ENCODE results near the gene NACC2. TPM values are rescaled to one million over a fixed set of nuclear protein-coding genes. Genes with fewer than 3 reads are reported as not detected.

The NACC2 gene
- total and polyA plus RNA-seq, 2 donors from 2014 or later = 7.1 to 30.9 TPM

GRCh38 chr9:136107953-136108647, 13.0 kb upstream of the NACC2 start:
- Histone ChIP-seq H3K27ac (ENCODE audit: low read depth in 2 of 2, low read length in 2 of 2) (no peak overlapping the region), H3K4me3 (ENCODE audit: low read length in 3 of 3) (no peak overlapping the region), H3K27me3 (ENCODE audit: control insufficient read depth, insufficient read depth, low read length) (no peaks in the 10 kb centered on the region), H3K9ac (ENCODE audit: low read length in 3 of 3) (no peak overlapping the region), H3K9me3 (ENCODE audit: control insufficient read depth in 2 of 3, insufficient read depth in 1 of 3, low read length in 3 of 3) (no peaks in the 10 kb centered on the region), H3K36me3 (ENCODE audit: control insufficient read depth in 2 of 3, insufficient read depth in 3 of 3, low read length in 3 of 3) (no peaks in the 10 kb centered on the region), H3K4me1 (ENCODE audit: control insufficient read depth in 2 of 3, insufficient read depth in 2 of 3, low read depth in 1 of 3, low read length in 3 of 3) (peaks cover 0 to 19% (median 0%) of the 10 kb centered on the region in 3 donors)
- DNase-seq (no peak), FAIRE-seq (no peak)
- no peak for TF ChIP-seq CTCF (IDR thresholded peaks at IDR 0.05; ENCODE audit: borderline replicate concordance, extremely low read depth, insufficient read depth)
- intact Hi-C loops (cut with DNase I) = no loop called here

- DNase-seq (no peak), FAIRE-seq (no peak)
- no peaks in the 10 kb centered on the region for H3K36me3 ChIP-seq (ENCODE audit: control insufficient read depth in 2 of 3, insufficient read depth in 3 of 3, low read length in 3 of 3)
- H3K4me3 ChIP-seq (ENCODE audit: low read length in 3 of 3) = no peak overlapping the region
- intact Hi-C loops (cut with DNase I) = no loop called here
- no peak overlapping the region for H3K9ac ChIP-seq (ENCODE audit: low read length in 3 of 3)
- H3K27ac ChIP-seq (ENCODE audit: low read depth in 2 of 2, low read length in 2 of 2) = no peak overlapping the region
- H3K27me3 ChIP-seq (ENCODE audit: control insufficient read depth, insufficient read depth, low read length) = no peaks in the 10 kb centered on the region
- H3K9me3 ChIP-seq (ENCODE audit: control insufficient read depth in 2 of 3, insufficient read depth in 1 of 3, low read length in 3 of 3) = no peaks in the 10 kb centered on the region
- TF ChIP-seq CTCF (IDR thresholded peaks at IDR 0.05; ENCODE audit: borderline replicate concordance, extremely low read depth, insufficient read depth) = no peak
- peaks cover 0 to 19% (median 0%) of the 10 kb centered on the region in 3 donors for H3K4me1 ChIP-seq (ENCODE audit: control insufficient read depth in 2 of 3, insufficient read depth in 2 of 3, low read depth in 1 of 3, low read length in 3 of 3)
Measured at GRCh38 chr9:136107155-136107952, 12.3 kb upstream of the NACC2 start.

GRCh38 chr9:136105398-136106135, 10.5 kb upstream of the NACC2 start:
- no peak overlapping the region for H3K9ac ChIP-seq (ENCODE audit: low read length in 3 of 3)
- no peaks in the 10 kb centered on the region for H3K27me3 ChIP-seq (ENCODE audit: control insufficient read depth, insufficient read depth, low read length)
- H3K36me3 ChIP-seq (ENCODE audit: control insufficient read depth in 2 of 3, insufficient read depth in 3 of 3, low read length in 3 of 3) = no peaks in the 10 kb centered on the region
- DNase-seq = peak in 2 of 5 donors; percentile 63 to 92
- no peaks in the 10 kb centered on the region for H3K9me3 ChIP-seq (ENCODE audit: control insufficient read depth in 2 of 3, insufficient read depth in 1 of 3, low read length in 3 of 3)
- H3K27ac ChIP-seq (ENCODE audit: low read depth in 2 of 2, low read length in 2 of 2) = no peak overlapping the region
- no peak for TF ChIP-seq CTCF (IDR thresholded peaks at IDR 0.05; ENCODE audit: borderline replicate concordance, extremely low read depth, insufficient read depth)
- intact Hi-C loops (cut with DNase I) = no loop called here
- no peak overlapping the region for H3K4me3 ChIP-seq (ENCODE audit: low read length in 3 of 3)
- peaks cover 0 to 19% (median 0%) of the 10 kb centered on the region in 3 donors for H3K4me1 ChIP-seq (ENCODE audit: control insufficient read depth in 2 of 3, insufficient read depth in 2 of 3, low read depth in 1 of 3, low read length in 3 of 3)
- FAIRE-seq = no peak

Measured in kidney (tissue), 14 donors.